ENCODE measurements around the gene TMEM94.

Gene TMEM94

GRCh38 chr17:75498039-75498725, 41.7 kb downstream of the TMEM94 start:
- no peak for DNase-seq (ENCODE audit: low spot score)

GRCh38 chr17:75498726-75499213, 42.3 kb downstream of the TMEM94 start:
- DNase-seq (ENCODE audit: low spot score) = no peak

DNA sequence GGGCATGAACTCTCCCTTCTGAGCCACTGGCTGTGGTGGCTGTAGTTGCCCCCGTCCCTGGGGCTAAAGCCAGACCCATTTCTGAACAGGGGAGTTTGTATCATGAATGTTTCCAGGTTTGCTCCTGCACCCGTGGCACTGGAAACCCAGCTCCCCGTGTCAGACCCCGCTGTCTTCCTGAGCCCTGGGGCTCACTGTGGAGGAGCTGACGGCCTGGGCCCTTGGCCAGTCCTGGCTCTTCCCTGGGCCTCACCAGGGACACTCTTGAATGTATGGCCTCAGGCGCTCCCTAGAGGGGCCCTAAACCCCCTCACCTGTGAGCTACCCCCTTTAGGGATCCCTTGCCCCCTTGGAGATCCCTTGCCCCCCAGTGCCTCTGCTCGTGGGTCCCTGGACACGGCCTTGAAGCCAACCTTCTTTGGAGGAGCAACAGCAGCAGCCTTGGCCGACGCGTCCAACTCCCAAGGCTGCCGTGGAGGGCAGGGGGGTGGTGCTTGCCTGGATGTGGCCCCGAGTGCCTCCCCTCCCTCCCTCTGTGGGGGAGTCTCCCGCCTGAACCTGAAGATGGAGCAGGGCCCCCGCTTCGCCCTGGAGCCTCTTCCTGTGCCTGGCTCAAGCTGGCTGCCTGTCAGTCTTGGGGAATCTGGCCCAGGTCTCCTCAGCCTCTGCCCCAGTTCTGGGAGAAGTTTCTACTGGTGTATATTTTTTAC, 43.0 kb downstream of the TMEM94 start:
- DNase-seq (ENCODE audit: low spot score) = no peak

DNA sequence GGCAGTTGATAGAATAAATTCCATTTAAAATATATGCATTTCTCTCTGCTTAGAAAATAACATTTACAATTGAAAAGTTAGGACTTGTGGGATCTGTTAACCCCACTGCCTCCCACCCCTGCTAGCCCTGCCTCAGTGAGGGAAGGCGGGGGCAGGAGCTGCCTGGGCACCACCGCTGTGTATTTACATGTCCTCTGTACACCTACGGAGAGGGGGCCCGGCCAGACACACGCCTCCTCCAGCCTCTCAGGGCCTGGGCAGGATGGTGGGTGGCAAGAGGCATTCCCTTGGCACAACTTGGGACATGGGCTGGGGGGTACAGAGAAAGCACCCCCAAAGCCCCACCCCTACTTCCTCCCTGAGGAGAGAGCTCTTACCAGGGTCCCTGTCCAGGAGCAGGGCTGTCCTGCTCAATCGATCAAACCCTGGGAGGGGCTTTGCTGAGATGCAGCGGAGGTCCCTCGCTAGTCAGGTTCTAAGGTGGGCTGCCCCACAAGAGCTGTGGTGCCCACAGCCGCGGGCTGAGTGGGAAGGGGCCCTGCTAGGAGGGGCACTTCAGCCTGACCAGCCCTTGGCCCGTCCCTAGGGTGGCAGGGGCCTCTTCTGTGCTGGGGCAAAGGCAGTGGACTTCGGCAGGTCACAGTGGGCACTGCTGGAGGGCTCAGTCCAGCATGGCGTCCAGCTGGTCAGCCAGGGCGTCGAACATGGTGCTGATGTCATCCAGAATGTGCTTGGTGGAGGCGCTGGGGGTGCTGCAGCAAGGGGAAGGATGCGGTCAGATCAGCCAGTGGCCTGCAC, 44.2 kb downstream of the TMEM94 start:
- no peak for DNase-seq (ENCODE audit: low spot score)

DNA sequence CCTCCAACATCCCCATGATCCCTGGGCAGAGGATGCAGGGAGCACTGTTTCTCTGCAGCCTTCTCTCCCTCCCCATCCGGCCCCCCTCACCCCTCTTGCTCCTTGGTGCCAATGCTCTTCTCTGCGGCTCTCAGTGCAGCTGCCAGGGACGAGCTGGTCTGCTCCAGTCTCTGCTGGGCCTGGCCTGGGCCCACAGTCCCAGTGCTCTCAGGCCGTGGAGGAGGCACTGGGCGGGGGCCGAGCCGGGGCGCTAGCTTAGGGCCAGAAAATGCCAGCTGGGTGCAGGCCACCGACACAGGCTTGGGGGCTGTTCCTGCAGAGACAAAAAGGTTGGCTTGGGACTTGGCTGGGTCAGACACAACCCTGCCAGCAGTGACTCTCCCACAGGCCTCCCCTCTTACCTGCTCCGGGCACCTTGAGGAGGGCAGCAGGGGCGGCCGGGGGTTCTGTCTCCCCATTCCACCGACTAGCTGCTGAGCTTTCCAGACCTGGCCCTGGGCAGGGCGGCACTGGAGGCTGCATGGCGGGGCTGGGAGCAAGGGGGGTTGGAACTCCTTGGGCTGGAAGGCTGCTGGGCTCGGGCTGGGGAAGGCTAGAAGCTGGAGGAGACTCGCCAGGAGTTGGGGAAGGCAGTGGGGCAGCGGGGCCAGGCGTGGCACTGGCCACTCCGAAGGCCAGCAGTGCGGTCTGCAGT, 45.1 kb downstream of the TMEM94 start:
- DNase-seq (ENCODE audit: low spot score) = no peak

- DNase-seq (ENCODE audit: low spot score) = no peak
Measured at GRCh38 chr17:75502072-75502720, 45.8 kb downstream of the TMEM94 start.

DNA sequence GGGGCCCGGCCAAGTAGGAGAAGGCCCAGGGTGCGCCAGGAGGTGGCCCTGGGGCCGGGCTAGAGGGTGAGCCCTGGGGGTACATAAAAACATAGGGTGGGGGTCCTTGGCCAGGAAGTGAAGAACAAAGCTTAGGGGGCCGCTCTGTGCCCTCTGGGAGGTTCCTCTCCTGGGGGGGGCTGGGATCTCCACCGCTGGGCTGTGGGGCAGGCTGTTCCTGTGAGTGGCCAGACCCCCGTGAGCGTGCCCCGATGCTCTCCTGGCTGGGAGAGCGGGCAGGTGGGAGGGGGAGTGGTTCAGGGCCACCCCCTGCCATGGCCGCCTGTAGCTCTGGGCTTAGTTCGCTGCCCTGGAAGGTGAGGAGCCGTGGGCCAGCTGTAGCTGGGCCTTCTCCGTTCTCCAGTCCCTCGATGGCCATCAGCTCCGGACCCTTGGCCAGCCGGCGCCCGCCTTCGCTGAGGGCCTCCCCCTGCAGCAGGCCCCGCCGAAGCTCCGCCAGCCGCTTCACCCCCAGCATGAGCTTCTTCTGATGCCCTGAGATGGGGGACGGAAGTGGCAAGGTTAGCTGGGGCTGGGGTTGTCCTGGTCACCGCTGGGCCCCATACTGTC, 46.4 kb downstream of the TMEM94 start:
- DNase-seq (ENCODE audit: low spot score) = no peak

DNA sequence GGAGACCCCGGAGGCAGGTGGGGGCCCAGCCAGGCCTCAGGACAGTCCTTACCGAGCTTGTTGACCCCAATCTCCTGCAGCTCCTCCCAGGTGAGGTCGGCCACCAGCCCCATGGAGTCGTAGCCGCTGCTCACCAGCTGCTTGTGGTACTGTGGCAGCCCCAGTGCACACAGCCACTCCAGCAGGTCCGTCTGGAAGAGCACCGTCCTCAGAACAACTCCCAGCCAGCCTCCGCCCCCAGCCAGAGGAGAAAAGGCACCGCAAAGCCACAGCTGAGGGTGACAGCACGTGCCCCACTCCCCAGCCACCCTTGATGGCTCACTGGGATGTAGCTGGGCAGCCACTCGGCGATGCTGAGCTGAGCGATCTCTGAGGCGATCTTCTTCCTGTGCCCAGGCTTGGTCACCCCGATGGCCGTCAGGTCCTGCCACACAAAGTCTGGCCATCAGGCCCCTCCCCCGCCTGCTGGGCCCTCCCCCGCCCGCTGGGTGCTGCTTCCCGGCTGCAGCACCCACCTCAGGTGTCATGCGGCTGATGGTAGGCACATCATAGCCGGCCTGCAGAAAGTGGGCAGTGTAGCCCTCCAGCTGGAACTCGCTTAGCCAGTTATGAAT, 47.0 kb downstream of the TMEM94 start:
- no peak for DNase-seq (ENCODE audit: low spot score)

- DNase-seq (ENCODE audit: low spot score) = no peak
Measured at GRCh38 chr17:75503976-75504346, 47.5 kb downstream of the TMEM94 start.

- DNase-seq (ENCODE audit: low spot score) = no peak
Measured at GRCh38 chr17:75504347-75505151, 48.1 kb downstream of the TMEM94 start.

GRCh38 chr17:75505152-75505409, 48.6 kb downstream of the TMEM94 start:
- DNase-seq (ENCODE audit: low spot score) = no peak

GRCh38 chr17:75505640-75506039, 49.2 kb downstream of the TMEM94 start:
- no peak for DNase-seq (ENCODE audit: low spot score)

DNA sequence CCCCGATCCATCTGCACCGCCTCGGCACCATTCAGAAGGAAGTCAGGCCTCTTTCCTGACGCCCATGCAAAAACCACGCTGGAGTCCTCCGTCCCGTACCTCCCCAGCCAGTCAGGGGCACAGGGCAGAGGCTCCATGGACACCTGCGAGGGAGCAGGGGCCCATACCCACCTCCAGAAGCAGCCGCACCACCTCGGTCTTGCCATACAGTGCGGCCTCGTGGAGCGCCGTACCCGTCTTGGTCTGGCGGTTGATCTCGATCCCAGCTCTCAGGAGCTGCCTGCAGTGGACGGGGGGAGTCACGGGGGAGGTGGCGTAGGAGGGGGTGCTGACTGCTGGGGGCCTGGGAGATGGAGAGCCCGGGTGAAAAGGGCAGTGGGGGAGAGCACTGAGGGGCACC, 49.7 kb downstream of the TMEM94 start:
- DNase-seq (ENCODE audit: low spot score) = no peak

DNA sequence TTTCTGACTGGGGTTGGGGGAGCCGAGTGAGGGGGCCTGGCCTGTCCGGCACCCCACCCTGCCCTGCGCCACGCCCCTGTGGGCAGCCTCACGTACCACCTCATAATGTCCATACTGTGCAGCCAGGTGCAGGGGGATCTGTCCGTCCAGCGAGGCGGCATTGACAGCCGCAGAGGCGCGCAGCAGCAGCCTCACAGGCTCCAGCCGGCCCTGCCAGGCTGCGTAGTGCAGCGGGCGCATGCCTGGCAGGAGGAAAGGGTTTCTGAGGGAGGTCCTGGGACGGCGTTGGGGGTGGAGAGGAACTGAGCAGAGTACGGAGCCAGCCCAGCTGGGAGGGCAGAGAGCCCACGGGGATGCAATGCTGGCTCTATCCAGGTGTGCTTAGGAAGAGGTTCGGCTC, 50.5 kb downstream of the TMEM94 start:
- no peak for DNase-seq (ENCODE audit: low spot score)

DNA sequence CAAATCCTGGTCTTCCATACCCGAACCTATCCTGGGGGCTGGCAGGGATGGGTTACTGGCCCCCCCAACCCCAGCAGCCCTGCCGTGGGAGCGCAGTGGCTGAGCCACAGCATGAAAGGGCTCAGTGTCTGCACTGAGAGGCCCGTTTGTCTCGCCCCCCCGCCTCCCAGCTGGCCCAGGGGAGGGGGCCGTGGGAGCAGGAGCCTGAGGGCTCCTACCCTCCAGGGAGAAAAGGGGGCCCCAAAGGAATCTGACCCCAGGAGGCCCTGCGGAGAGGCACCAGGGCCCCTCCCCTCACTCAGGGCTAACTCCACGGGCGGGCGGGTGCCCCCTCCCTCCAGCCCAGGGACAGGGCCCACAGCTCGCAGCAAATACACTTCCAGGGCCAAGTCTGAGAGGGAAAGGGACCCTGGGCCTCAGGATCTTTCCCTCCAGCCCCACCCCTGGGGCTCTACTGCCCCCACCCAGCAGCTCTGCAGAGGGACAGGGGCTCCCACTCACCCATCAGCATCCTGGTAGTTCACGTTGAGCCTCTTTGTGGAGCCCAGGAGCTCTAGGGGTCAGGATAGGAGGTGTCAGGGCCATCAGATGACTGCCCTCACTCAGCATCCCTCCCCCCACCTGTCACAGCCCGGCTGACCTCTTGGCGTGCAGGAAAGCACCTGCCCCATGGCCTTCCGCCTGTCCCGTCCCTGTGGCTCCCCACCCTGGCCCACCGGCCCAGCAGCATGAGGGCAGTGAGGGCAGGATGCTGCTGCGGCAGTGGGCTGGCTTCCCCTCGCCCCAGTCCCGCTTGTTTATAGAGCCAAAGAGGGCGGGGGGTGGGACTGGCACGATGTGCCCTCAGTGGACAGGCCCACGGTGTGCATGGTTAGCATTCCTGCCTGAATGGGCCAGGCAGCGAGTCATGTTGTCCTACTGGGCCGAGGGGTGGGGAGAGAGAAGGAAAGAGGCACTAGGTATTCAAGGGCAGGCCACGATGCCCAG, 51.6 kb downstream of the TMEM94 start:
- DNase-seq (ENCODE audit: low spot score) = no peak

DNA sequence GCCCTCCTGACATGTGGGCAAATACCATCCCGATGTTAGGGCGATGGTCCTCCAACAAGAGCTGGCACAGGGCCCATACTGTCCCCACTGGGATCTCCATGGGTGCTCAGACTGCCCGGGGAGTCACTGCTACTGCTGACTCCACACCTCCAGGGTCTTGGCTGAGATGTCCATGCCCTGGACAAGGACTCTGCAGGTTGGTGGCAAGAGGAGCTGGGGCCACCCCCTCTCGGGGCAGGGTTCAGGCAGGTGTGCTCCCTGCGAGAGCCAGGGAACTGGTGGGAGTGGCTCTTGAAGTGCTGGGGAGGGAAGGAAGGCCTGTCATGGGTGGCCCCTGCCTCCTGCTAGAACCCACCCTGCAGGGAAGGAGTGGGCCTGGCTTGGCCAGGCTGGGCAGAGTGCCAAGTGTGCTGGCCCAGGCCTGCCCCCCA, 52.5 kb downstream of the TMEM94 start:
- no peak for DNase-seq (ENCODE audit: low spot score)

- no peak for DNase-seq (ENCODE audit: low spot score)
Measured at GRCh38 chr17:75509528-75510258, 53.3 kb downstream of the TMEM94 start.

GRCh38 chr17:75511270-75511609, 54.8 kb downstream of the TMEM94 start:
- DNase-seq (ENCODE audit: low spot score) = no peak

Data from LoVo (cell line).